Epithelial cell of esophagus (primary cell): ENCODE data around the gene ZNF593OS.

Source experiments
- DNase-seq: peaks from one replicate; pipeline ENCODE4 v3.0.0; 2010; ENCODE audit warnings: low read depth
- H3K4me3 ChIP-seq: 2 replicates; pipeline ENCODE4 v1.5.1; 2011; ENCODE audit warnings: mild to moderate bottlenecking, low read length, control low read depth
- TF ChIP-seq, protein P1 (sequence below): IDR thresholded peaks from 2 replicates; pipeline ENCODE4 v1.5.1; 2011; ENCODE audit warnings: low read depth, mild to moderate bottlenecking, low read length, control low read depth, inconsistent platforms; ENCODE audit not compliant: insufficient read depth; ENCODE audit errors: missing control alignments

The ZNF593OS gene

DNA sequence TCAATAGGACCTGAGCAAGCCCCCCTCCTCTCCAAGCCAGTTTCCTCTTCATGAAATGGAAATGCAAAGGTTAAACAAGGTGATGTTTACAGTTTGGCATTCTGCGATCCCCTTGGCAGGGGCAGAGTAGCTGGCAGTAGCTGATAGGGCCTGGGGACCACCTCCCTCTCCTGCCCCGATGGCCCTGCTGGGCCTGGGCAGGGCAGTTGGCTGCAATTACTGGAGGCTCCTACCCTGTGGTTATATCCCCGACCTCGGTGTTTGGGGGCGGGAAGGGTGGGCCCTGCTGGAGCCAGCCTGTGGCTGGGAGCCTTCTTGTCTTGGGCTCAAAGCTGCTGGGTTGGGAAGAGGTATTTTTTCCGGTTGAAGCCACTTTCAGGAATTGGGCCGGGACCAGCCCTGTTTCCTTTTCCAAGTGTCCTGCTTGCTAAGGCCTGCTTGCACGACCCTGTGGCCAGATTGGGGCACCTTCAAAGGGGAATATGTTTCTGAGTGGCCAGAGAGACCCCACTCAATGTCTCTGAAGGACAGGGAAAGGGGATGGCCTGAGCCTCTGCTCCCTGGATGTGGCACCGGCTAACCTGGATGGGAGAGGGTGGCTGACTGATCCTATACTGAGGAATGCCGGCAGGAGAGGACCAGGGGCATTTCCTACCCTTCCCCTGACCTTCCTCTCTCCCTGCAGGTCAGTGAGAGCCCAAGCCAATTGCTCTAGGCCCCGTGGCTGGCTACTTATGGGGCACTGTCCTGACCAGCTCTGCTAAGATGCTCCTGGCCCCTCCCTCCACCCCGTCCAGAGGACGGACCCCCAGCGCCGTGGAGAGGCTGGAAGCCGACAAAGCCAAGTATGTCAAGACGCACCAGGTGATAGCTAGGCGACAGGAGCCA, 10.9 kb downstream of the ZNF593OS start:
- H3K4me3 ChIP-seq: no peak overlapping the region
- DNase-seq: no peak
- TF ChIP-seq, protein P1, sequence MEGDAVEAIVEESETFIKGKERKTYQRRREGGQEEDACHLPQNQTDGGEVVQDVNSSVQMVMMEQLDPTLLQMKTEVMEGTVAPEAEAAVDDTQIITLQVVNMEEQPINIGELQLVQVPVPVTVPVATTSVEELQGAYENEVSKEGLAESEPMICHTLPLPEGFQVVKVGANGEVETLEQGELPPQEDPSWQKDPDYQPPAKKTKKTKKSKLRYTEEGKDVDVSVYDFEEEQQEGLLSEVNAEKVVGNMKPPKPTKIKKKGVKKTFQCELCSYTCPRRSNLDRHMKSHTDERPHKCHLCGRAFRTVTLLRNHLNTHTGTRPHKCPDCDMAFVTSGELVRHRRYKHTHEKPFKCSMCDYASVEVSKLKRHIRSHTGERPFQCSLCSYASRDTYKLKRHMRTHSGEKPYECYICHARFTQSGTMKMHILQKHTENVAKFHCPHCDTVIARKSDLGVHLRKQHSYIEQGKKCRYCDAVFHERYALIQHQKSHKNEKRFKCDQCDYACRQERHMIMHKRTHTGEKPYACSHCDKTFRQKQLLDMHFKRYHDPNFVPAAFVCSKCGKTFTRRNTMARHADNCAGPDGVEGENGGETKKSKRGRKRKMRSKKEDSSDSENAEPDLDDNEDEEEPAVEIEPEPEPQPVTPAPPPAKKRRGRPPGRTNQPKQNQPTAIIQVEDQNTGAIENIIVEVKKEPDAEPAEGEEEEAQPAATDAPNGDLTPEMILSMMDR: no peak

DNA sequence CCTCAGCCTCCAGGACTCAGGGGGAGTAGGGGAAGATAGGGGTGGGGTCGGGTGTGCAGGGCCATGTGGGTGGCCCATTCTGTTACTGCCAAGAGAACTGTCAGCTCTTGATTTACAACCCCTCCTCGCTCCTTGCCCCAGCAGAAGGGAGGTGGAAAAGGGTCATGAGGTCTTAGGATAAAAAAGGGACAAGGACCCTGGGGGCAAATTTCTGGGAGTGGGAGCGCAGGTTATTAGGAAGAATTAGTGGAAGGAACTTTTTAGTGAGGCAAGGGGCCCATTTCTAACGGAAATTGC, 11.9 kb downstream of the ZNF593OS start:
- no peak for DNase-seq
- TF ChIP-seq, protein P1: no peak
- no peak overlapping the region for H3K4me3 ChIP-seq

DNA sequence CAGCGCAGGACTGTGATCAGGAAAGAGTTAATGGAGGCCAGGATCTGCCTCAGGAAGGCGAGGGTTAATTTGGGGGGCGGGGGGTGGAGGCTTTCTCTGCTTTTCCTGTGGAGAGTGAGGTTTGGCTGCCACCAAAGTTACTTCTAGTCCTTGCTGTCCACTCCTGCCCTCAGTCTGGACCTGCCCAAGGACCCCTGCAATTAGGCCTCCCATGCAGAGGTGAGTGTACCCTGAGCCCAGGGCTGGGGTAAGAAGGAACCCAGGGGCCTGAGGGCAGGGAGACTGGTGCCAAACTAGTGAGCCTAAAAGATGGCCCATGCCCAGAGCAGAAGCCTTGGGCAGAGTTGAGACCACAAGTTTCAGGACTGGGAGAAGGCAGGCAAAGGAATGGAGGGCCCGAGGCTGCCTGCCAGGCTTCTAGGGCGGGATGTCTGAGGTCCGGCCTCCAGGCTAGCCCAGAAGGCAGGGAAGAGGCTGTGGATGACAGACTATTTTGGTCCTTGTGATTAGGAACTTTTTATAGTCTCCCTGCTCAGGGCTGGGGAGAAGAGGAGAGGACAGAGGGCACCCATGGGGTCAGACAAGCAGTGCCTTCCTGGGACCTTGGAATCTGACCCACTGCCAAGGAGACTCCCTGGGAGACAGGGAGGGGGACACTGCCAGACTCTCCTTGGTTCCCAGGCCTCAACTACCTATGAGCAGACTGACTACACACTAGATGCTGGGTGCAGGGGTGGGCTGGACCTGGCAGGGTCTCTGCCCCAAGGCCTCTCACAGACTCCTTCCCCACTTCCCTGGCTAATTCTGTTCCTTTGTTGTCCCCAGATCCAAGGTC, 12.5 kb downstream of the ZNF593OS start, which contains the start of gene FAM110D:
Gene FAM110D, plus strand, starts transcription at position 172 of the 835 bp plus-strand sequence. CDS start 2,213 bp downstream, outside the sequence.
- TF ChIP-seq, protein P1: no peak
- H3K4me3 ChIP-seq: no peak within 1 kb of the TSS
- no peak for DNase-seq

DNA sequence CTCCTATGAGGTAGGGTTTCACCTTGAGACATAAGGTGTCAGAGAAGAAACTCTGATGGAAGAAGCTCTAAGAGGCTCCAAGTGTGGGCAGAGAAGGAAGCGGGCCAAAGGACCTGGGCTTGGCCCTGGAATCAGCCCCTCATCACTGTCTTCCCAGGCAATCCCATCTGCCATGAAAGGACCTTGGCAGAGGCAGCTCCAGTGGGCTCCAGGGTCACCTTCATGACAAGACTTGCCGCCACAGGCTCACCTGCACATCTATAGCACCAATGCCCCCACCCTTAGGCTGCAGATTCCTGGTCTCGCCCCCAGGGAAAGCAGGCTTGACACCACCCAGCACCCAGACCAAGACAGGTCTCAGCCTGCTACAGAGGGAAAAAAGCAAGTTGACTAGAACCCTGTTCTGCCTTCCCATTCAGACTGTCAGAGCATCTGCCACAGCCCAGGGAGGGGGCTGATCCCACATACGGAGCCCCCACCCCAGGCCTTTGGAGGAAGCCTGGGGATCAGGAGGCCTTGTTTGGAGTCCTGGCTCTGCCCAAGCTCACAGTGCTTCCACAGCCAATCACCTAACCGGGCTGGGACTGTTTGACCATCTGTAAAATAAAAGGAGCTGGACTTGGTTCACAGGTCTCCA, 13.2 kb downstream of the ZNF593OS start:
- no peak for DNase-seq
- TF ChIP-seq, protein P1: no peak
- no peak overlapping the region for H3K4me3 ChIP-seq

DNA sequence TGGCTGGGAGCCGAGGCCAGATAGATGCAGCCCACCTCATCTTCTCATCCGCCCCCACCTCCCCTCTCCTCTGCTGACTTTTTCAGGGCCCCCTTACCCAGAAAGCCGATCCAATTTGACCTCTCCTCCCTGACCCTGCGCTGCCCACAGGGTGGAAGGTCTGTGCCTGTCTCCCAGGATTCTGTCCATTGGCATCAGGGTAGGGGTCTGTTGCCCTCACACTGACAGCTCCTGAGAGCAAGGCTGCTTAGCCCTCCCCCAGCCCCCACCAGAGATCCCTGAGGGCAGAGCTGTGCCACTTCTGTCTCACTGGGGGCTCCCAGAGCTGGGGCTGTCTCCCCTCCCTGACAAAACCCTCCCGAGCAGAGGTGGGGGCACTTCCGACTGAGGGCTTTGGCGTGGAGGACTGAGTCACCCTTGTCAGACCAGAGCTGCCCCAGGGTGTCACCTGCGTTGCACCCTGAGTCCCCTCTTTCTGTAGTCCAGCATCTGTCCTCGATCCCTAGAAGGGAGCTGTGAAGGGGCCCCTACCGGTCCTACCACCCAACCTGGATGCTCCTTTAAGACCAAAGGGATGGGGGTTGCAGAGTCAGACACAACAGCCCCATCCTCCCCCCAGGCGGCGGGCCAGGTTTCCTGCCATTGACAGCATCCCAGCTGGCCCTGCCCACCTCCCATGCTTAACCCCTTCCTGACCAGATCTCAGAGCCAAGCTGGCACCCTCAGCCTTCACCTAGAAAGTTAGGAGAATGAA, 15.2 kb downstream of the ZNF593OS start:
- DNase-seq: no peak
- H3K4me3 ChIP-seq: no peak overlapping the region
- TF ChIP-seq, protein P1: no peak
